ENCODE measurements around the gene SLC16A9. TPM values are rescaled to one million over a fixed set of nuclear protein-coding genes. Genes with fewer than 3 reads are reported as not detected.

Gene SLC16A9
- total RNA-seq, 4 donors from 2014 or later, result 0.33 to 0.86 (median 0.45) TPM; not detected in 1

- TF ChIP-seq CTCF (IDR thresholded peaks at IDR 0.05) (no peak), EP300 (IDR thresholded peaks at IDR 0.05) (no peak), POLR2AphosphoS5 (IDR thresholded peaks at IDR 0.05) (no peak), POLR2A (IDR thresholded peaks at IDR 0.05; ENCODE audit: low read depth) (no peak)
- Histone ChIP-seq H3K4me1 (peaks cover 0 to 21% (median 19%) of the 10 kb centered on the region in 4 donors), H3K27me3 (no peaks in the 10 kb centered on the region), H3K27ac (replicated peaks in 1 of 4) (peak overlapping the region in 2 of 4 donors; percentile 37 to 52), H3K9me3 (no peaks in the 10 kb centered on the region), H3K36me3 (no peaks in the 10 kb centered on the region), H3K4me3 (no peak overlapping the region)
- DNase-seq (ENCODE audit: extremely low spot score), result no peak
- intact Hi-C loops (cut with DNase I), result no loop called here
- 23% methylated on average over 4 of the region's 4 CpGs for WGBS
Measured at GRCh38 chr10:59618666-59619065, 91.0 kb downstream of the SLC16A9 start.

GRCh38 chr10:59617996-59618395, 91.7 kb downstream of the SLC16A9 start:
- no peak overlapping the region for H3K4me3 ChIP-seq
- no peaks in the 10 kb centered on the region for H3K27me3 ChIP-seq
- TF ChIP-seq CTCF (IDR thresholded peaks at IDR 0.05), result no peak
- TF ChIP-seq EP300 (IDR thresholded peaks at IDR 0.05), result no peak
- TF ChIP-seq POLR2A (IDR thresholded peaks at IDR 0.05; ENCODE audit: low read depth), result no peak
- TF ChIP-seq POLR2AphosphoS5 (IDR thresholded peaks at IDR 0.05), result no peak
- intact Hi-C loops (cut with DNase I), result no loop called here
- 74% methylated on average over 1 of the region's 1 CpG for WGBS
- peaks cover 0 to 21% (median 19%) of the 10 kb centered on the region in 4 donors for H3K4me1 ChIP-seq
- no peak for DNase-seq (ENCODE audit: extremely low spot score)
- H3K9me3 ChIP-seq, result no peaks in the 10 kb centered on the region
- H3K36me3 ChIP-seq, result no peaks in the 10 kb centered on the region
- peak overlapping the region in 2 of 4 donors; percentile 37 to 52 for H3K27ac ChIP-seq (replicated peaks in 1 of 4)

- H3K36me3 ChIP-seq, result no peaks in the 10 kb centered on the region
- no peak overlapping the region for H3K4me3 ChIP-seq
- H3K27ac ChIP-seq (replicated peaks in 1 of 4), result no peak overlapping the region
- TF ChIP-seq EP300 (IDR thresholded peaks at IDR 0.05), result no peak
- TF ChIP-seq POLR2A (IDR thresholded peaks at IDR 0.05; ENCODE audit: low read depth), result no peak
- no peak for TF ChIP-seq POLR2AphosphoS5 (IDR thresholded peaks at IDR 0.05)
- no peak for TF ChIP-seq CTCF (IDR thresholded peaks at IDR 0.05)
- H3K9me3 ChIP-seq, result no peaks in the 10 kb centered on the region
- H3K4me1 ChIP-seq, result no peaks in the 10 kb centered on the region
- no peak for DNase-seq (ENCODE audit: extremely low spot score)
- intact Hi-C loops (cut with DNase I), result no loop called here
- H3K27me3 ChIP-seq, result no peaks in the 10 kb centered on the region
Measured at GRCh38 chr10:59611048-59611447, 98.6 kb downstream of the SLC16A9 start.

GRCh38 chr10:59607970-59608369, 101.7 kb downstream of the SLC16A9 start:
- no peaks in the 10 kb centered on the region for H3K27me3 ChIP-seq
- DNase-seq (ENCODE audit: extremely low spot score), result no peak
- intact Hi-C loops (cut with DNase I), result no loop called here
- no peak overlapping the region for H3K4me3 ChIP-seq
- H3K27ac ChIP-seq (replicated peaks in 1 of 4), result no peak overlapping the region
- no peaks in the 10 kb centered on the region for H3K4me1 ChIP-seq
- TF ChIP-seq EP300 (IDR thresholded peaks at IDR 0.05), result no peak
- no peak for TF ChIP-seq POLR2A (IDR thresholded peaks at IDR 0.05; ENCODE audit: low read depth)
- TF ChIP-seq CTCF (IDR thresholded peaks at IDR 0.05), result no peak
- no peak for TF ChIP-seq POLR2AphosphoS5 (IDR thresholded peaks at IDR 0.05)
- 94% methylated on average over 4 of the region's 4 CpGs for WGBS
- no peaks in the 10 kb centered on the region for H3K36me3 ChIP-seq
- H3K9me3 ChIP-seq, result peaks cover 0 to 5% (median 0%) of the 10 kb centered on the region in 4 donors

- Histone ChIP-seq H3K27ac (replicated peaks in 1 of 4) (no peak overlapping the region), H3K4me1 (no peaks in the 10 kb centered on the region), H3K9me3 (peaks cover 0 to 5% (median 0%) of the 10 kb centered on the region in 4 donors), H3K27me3 (no peaks in the 10 kb centered on the region), H3K36me3 (no peaks in the 10 kb centered on the region), H3K4me3 (no peak overlapping the region)
- no peak for TF ChIP-seq POLR2A (IDR thresholded peaks at IDR 0.05; ENCODE audit: low read depth)
- no peak for TF ChIP-seq EP300 (IDR thresholded peaks at IDR 0.05)
- no peak for TF ChIP-seq CTCF (IDR thresholded peaks at IDR 0.05)
- no peak for TF ChIP-seq POLR2AphosphoS5 (IDR thresholded peaks at IDR 0.05)
- DNase-seq (ENCODE audit: extremely low spot score), result no peak
- intact Hi-C loops (cut with DNase I), result no loop called here
- 85% methylated on average over 1 of the region's 1 CpG for WGBS
Measured at GRCh38 chr10:59606551-59606961, 103.1 kb downstream of the SLC16A9 start.

Data from esophagus muscularis mucosa (tissue), 4 donors.